HepG2 (cell line): Measurements from ENCODE around the gene NAPG. TPM values are rescaled to one million over a fixed set of nuclear protein-coding genes. Genes with fewer than 3 reads are reported as not detected.

Source experiments
- ATAC-seq: fragments of 200-7000 bp; cut with Tn5 transposase; 3 replicates; pipeline ENCODE4 v1.9.1; 2020; ENCODE audit warnings: mild to moderate bottlenecking, moderate library complexity
- BruUV-seq: library from RNA; stranded (reverse); fragments of 400-500 nt; replicated peaks from 2 replicates; lab custom pipeline; 2021; lab: Mats Ljungman, UMichigan
- CTCF ChIA-PET: fragments of 300-600 bp; formaldehyde crosslinking; extraction: SDS; loops from one replicate; lab custom pipeline; 2021; ENCODE audit warnings: low total read pairs, inconsistent platforms, low intra/inter-chr PET ratio; lab: Yijun Ruan, JAX
- POLR2A ChIA-PET: fragments of 350-600 bp; sonication (Branson Sonifier 250); formaldehyde crosslinking; loops from one replicate; lab custom pipeline; 2020; ENCODE audit warnings: antibody characterized with exemption, inconsistent platforms; lab: Yijun Ruan, JAX
- DNase-seq: peaks from one replicate; pipeline ENCODE4 v3.0.0-alpha.2; 2015; ENCODE audit warnings: low spot score
- FAIRE-seq: peaks from 3 replicates; lab custom pipeline; 2011; peaks lifted over from hg19 to GRCh38; lab: Jason Lieb, UNC
- H2AFZ ChIP-seq: one replicate; pipeline ENCODE4 v1.6.1; 2011; ENCODE audit warnings: low read length, inconsistent platforms
- H3K27ac ChIP-seq: fragments of 300-600 bp; 3 replicates; pipeline ENCODE4 v1.8.0; 2011; ENCODE audit warnings: mixed run types, mild to moderate bottlenecking, mixed read lengths, low read length, inconsistent platforms; ENCODE audit not compliant: insufficient read depth; ENCODE audit errors: extremely low read length
- H3K27me3 ChIP-seq, 2 experiments: fragments of 200-600 bp in 1 of 2; 2 replicates in 1 of 2; 3 replicates in 1 of 2; pipeline versions ENCODE4 v1.6.0 to v1.8.0; 2011; ENCODE audit warnings: low read length in 2 of 2, mild to moderate bottlenecking in 2 of 2, moderate library complexity in 2 of 2, inconsistent platforms in 1 of 2; ENCODE audit not compliant: insufficient read depth in 2 of 2, control insufficient read depth in 1 of 2
- H3K36me3 ChIP-seq, 2 experiments: fragments of 200-600 bp in 1 of 2; replicated peaks in 1 of 2; 2 replicates in 1 of 2; 3 replicates in 1 of 2; pipeline versions ENCODE4 v1.5.1 to v1.8.0; 2011; ENCODE audit warnings: low read length in 2 of 2, inconsistent platforms in 1 of 2; ENCODE audit not compliant: insufficient read depth in 2 of 2, control insufficient read depth in 1 of 2
- H3K4me1 ChIP-seq: 2 replicates; pipeline ENCODE4 v1.5.1; 2012; ENCODE audit warnings: low read length, inconsistent platforms; ENCODE audit not compliant: insufficient read depth
- H3K4me2 ChIP-seq: 2 replicates; pipeline ENCODE4 v1.6.0; 2011; ENCODE audit warnings: low read depth, low read length, inconsistent platforms
- H3K4me3 ChIP-seq, 3 experiments: fragments of 200-600 bp in 1 of 3; sonication (generic), shearing (Covaris generic) in 1 of 3; replicated peaks in 1 of 3; 2 replicates each; pipeline ENCODE4 v1.5.1; 2011 to 2016; ENCODE audit warnings: low read length in 3 of 3, inconsistent platforms in 2 of 3, low read depth in 2 of 3, mild to moderate bottlenecking in 2 of 3, control low read depth in 1 of 3, mixed read lengths in 1 of 3; ENCODE audit not compliant: insufficient read depth in 1 of 3
- H3K79me2 ChIP-seq: one replicate; pipeline ENCODE4 v1.6.1; 2011; ENCODE audit warnings: low read length, inconsistent platforms; ENCODE audit not compliant: insufficient read depth
- H3K9ac ChIP-seq: 2 replicates; pipeline ENCODE4 v1.6.0; 2011; ENCODE audit warnings: mild to moderate bottlenecking, low read depth, low read length, inconsistent platforms; ENCODE audit not compliant: insufficient read depth
- H3K9me3 ChIP-seq: 2 replicates; pipeline ENCODE4 v1.5.1; 2012; ENCODE audit warnings: mild to moderate bottlenecking, low read length
- H4K20me1 ChIP-seq: 2 replicates; pipeline ENCODE4 v1.6.0; 2011; ENCODE audit warnings: inconsistent platforms, mild to moderate bottlenecking, low read length, moderate library complexity; ENCODE audit not compliant: insufficient read depth
- CHD2 ChIP-seq: IDR thresholded peaks from 2 replicates; pipeline ENCODE4 v1.6.1; 2011; ENCODE audit warnings: low read depth, low read length, improper control_type of control experiment
- MEF2D ChIP-seq: sonication (generic); formaldehyde crosslinking; IDR thresholded peaks from 2 replicates; pipeline ENCODE4 v1.5.1; 2020; ENCODE audit warnings: mild to moderate bottlenecking, missing genetic modification reagents
- MZF1 ChIP-seq: sonication (generic); formaldehyde crosslinking; IDR thresholded peaks from 2 replicates; pipeline ENCODE4 v1.8.1; 2023; ENCODE audit warnings: mild to moderate bottlenecking, missing genetic modification reagents, borderline replicate concordance
- NKX3-1 ChIP-seq: sonication (generic); formaldehyde crosslinking; IDR thresholded peaks from 2 replicates; pipeline ENCODE4 v1.5.0; 2020; ENCODE audit warnings: missing genetic modification reagents
- POGZ ChIP-seq: sonication (generic); formaldehyde crosslinking; IDR thresholded peaks from 2 replicates; pipeline ENCODE4 v1.4.0; 2020; ENCODE audit warnings: mild to moderate bottlenecking, missing genetic modification reagents
- SMAD3 ChIP-seq: sonication (generic); formaldehyde crosslinking; IDR thresholded peaks from 2 replicates; pipeline ENCODE4 v1.4.0; 2020; ENCODE audit warnings: missing genetic modification reagents
- ZFP90 ChIP-seq: sonication (generic); formaldehyde crosslinking; IDR thresholded peaks from 2 replicates; pipeline ENCODE4 v1.8.0; 2022; ENCODE audit warnings: missing genetic modification reagents, mild to moderate bottlenecking, inconsistent platforms, borderline replicate concordance
- ZNF331 ChIP-seq: sonication (generic); formaldehyde crosslinking; IDR thresholded peaks from 2 replicates; pipeline ENCODE4 v1.4.0; 2020; ENCODE audit warnings: missing genetic modification reagents
- ZNF33B ChIP-seq: sonication (generic); formaldehyde crosslinking; IDR thresholded peaks from 2 replicates; pipeline ENCODE4 v1.5.1; 2020; ENCODE audit warnings: mild to moderate bottlenecking, missing genetic modification reagents
- ZSCAN20 ChIP-seq: sonication (generic); formaldehyde crosslinking; IDR thresholded peaks from 2 replicates; pipeline ENCODE4 v1.4.0; 2020; ENCODE audit warnings: missing genetic modification reagents, mild to moderate bottlenecking, borderline replicate concordance
- WGBS: methylation state at CpG from one replicate; pipeline ENCODE4 v1.1.6; 2017; ENCODE audit warnings: low lambda C conversion rate; 5-methylcytosine and 5-hydroxymethylcytosine counted together
- in situ Hi-C: cut with HindIII; loops from 2 replicates; pipeline ENCODE4 v1.10.0; 2017; ENCODE audit warnings: low pct_unique_long_range_greater_than_20kb; ENCODE audit not compliant: extremely low pct_ligation_motif_present
- intact Hi-C: fragments of 100-400 bp; cut with micrococcal nuclease; formaldehyde crosslinking; loops from one replicate; pipeline ENCODE4 v1.10.0; 2022; ENCODE audit not compliant: unreplicated experiment
- polyA plus RNA-seq, 8 experiments: library from polyadenylated mRNA; depleted of rRNA in 3 of 8; stranded (reverse) in 7 of 8; unstranded in 1 of 8; fragments of >200 nt; fragmentation: Illumina TruSeq in 4 of 8; extraction: Trizol in 4 of 8; gene quantifications; 2 replicates each; pipeline versions ENCODE4 v1.2.1 to v1.2.3, GENCODE V29; 2011 to 2016; ENCODE audit warnings: low read depth in 4 of 8, missing spikeins in 1 of 8, mixed read lengths in 1 of 8; ENCODE audit not compliant: insufficient read depth in 1 of 8
- total RNA-seq, 5 experiments: library from RNA; depleted of rRNA; stranded (reverse); fragments of >200 nt; fragmentation: Illumina TruSeq; extraction: Trizol; gene quantifications; 2 replicates each; pipeline ENCODE4 v1.2.3, GENCODE V29; 2016; ENCODE audit warnings: low read depth in 1 of 5
- TF ChIP-seq, protein P1 (sequence below): sonication (generic); formaldehyde crosslinking; IDR thresholded peaks from 2 replicates; pipeline ENCODE4 v1.5.1; 2020; ENCODE audit warnings: missing genetic modification reagents, mild to moderate bottlenecking, borderline replicate concordance
- TF ChIP-seq, protein P2 (sequence below): sonication (generic); formaldehyde crosslinking; conservative IDR thresholded peaks from 2 replicates; pipeline ENCODE4 v1.4.0; 2020; ENCODE audit warnings: missing genetic modification reagents
- TF ChIP-seq, protein P3 (sequence below): sonication (generic); formaldehyde crosslinking; conservative IDR thresholded peaks from 2 replicates; pipeline ENCODE4 v1.8.0; 2022; ENCODE audit warnings: missing genetic modification reagents
- TF ChIP-seq, protein P4 (sequence below): sonication (generic); formaldehyde crosslinking; IDR thresholded peaks from 2 replicates; pipeline ENCODE4 v1.8.0; 2022; ENCODE audit warnings: mild to moderate bottlenecking, missing genetic modification reagents, borderline replicate concordance
- TF ChIP-seq, protein P5 (sequence below): sonication (generic); formaldehyde crosslinking; conservative IDR thresholded peaks from 2 replicates; pipeline ENCODE4 v1.4.0; 2020; ENCODE audit warnings: missing genetic modification reagents

Gene NAPG
- total and polyA plus RNA-seq, 2 of the 13 experiments (the other 11 are each of a cell fraction or from before 2014, with no cell fraction given), result 19.8 to 34.4 TPM

DNA sequence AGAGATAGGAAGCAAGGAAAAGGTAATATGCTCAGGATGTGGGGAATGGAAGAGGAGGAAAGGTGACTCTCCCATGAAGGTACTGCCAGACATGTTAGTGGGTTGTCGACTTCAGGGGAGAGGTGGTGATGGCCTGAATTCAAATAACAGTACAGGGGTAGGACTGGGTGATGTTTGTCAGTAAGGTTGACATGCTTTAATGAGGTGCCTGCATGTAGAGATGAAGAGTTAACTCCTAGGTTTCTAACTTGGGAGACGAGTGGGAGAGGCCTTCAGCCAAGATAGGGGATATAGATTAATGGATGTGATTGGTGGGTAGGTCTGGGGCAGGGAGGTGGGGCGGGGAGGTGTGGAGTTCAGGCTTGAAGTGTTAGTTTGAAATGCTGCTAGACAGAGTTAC is 2.6 kb downstream of the NAPG start (continued):
- TF ChIP-seq, protein P1, sequence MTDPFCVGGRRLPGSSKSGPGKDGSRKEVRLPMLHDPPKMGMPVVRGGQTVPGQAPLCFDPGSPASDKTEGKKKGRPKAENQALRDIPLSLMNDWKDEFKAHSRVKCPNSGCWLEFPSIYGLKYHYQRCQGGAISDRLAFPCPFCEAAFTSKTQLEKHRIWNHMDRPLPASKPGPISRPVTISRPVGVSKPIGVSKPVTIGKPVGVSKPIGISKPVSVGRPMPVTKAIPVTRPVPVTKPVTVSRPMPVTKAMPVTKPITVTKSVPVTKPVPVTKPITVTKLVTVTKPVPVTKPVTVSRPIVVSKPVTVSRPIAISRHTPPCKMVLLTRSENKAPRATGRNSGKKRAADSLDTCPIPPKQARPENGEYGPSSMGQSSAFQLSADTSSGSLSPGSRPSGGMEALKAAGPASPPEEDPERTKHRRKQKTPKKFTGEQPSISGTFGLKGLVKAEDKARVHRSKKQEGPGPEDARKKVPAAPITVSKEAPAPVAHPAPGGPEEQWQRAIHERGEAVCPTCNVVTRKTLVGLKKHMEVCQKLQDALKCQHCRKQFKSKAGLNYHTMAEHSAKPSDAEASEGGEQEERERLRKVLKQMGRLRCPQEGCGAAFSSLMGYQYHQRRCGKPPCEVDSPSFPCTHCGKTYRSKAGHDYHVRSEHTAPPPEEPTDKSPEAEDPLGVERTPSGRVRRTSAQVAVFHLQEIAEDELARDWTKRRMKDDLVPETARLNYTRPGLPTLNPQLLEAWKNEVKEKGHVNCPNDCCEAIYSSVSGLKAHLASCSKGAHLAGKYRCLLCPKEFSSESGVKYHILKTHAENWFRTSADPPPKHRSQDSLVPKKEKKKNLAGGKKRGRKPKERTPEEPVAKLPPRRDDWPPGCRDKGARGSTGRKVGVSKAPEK, result no peak
- TF ChIP-seq ZNF33B, result no peak
- no peak for TF ChIP-seq ZNF331 (CRISPR knock-in tag)
- no peak for TF ChIP-seq SMAD3 (CRISPR knock-in tag)
- no peak for TF ChIP-seq CHD2
- TF ChIP-seq, protein P2, sequence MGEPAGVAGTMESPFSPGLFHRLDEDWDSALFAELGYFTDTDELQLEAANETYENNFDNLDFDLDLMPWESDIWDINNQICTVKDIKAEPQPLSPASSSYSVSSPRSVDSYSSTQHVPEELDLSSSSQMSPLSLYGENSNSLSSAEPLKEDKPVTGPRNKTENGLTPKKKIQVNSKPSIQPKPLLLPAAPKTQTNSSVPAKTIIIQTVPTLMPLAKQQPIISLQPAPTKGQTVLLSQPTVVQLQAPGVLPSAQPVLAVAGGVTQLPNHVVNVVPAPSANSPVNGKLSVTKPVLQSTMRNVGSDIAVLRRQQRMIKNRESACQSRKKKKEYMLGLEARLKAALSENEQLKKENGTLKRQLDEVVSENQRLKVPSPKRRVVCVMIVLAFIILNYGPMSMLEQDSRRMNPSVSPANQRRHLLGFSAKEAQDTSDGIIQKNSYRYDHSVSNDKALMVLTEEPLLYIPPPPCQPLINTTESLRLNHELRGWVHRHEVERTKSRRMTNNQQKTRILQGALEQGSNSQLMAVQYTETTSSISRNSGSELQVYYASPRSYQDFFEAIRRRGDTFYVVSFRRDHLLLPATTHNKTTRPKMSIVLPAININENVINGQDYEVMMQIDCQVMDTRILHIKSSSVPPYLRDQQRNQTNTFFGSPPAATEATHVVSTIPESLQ, result no peak

DNA sequence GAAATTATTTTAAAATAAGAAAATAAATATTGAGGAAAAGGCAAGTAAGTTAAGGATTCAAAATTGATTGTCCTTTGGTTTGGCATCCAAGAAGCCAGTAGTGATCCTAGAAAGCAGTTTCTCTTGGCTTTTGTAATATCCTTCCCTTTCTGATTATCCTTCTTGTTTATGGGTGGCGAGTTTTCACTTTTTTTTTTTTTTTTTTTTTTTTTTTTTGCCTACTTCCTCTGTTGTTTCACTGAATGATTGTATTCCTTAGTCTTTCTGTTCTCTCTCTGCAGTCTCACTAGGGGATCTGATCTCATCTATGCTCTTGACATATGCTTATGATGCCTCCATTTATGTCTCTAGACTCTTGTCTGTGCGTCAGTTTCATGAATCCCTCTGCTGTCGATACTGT is 4.2 kb downstream of the NAPG start:
- ATAC-seq (no peak), FAIRE-seq (no peak), DNase-seq (no peak)
- no peak overlapping the region for H2AFZ ChIP-seq
- 93% methylated on average over 3 of the region's 3 CpGs for WGBS
- ChIA-PET POLR2A (no interaction called here), CTCF (no interaction called here)
- H3K4me1 ChIP-seq, result peaks cover 38% of the 10 kb centered on the region
- H3K27ac ChIP-seq, result no peak overlapping the region
- H3K27me3 ChIP-seq, result no peaks in the 10 kb centered on the region; a peak in 1 of 5 replicates
- H3K36me3 ChIP-seq, result peaks cover 0 to 12% of the 10 kb centered on the region in 2 experiments; a peak in 4 of 5 replicates
- intact Hi-C loops (no loop called here), in situ Hi-C loops (no loop called here)
- peaks cover 8% of the 10 kb centered on the region for H4K20me1 ChIP-seq
- no peak overlapping the region for H3K9ac ChIP-seq
- H3K79me2 ChIP-seq, result peaks cover 57% of the 10 kb centered on the region
- no peak overlapping the region; the same call in 1 of the 2 replicates for H3K4me2 ChIP-seq
- no TSS peak for BruUV-seq
- H3K9me3 ChIP-seq, result no peaks in the 10 kb centered on the region
- no peak overlapping the region for H3K4me3 ChIP-seq
- TF ChIP-seq NKX3-1 (CRISPR knock-in tag) (no peak), MZF1 (CRISPR knock-in tag) (no peak), POGZ (CRISPR knock-in tag) (no peak), ZFP90 (CRISPR knock-in tag) (no peak), MEF2D (CRISPR knock-in tag) (no peak), ZSCAN20 (CRISPR knock-in tag) (no peak)
- TF ChIP-seq, protein P3, sequence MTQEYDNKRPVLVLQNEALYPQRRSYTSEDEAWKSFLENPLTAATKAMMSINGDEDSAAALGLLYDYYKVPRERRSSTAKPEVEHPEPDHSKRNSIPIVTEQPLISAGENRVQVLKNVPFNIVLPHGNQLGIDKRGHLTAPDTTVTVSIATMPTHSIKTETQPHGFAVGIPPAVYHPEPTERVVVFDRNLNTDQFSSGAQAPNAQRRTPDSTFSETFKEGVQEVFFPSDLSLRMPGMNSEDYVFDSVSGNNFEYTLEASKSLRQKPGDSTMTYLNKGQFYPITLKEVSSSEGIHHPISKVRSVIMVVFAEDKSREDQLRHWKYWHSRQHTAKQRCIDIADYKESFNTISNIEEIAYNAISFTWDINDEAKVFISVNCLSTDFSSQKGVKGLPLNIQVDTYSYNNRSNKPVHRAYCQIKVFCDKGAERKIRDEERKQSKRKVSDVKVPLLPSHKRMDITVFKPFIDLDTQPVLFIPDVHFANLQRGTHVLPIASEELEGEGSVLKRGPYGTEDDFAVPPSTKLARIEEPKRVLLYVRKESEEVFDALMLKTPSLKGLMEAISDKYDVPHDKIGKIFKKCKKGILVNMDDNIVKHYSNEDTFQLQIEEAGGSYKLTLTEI (CRISPR knock-in tag), result no peak
- TF ChIP-seq, protein P4, sequence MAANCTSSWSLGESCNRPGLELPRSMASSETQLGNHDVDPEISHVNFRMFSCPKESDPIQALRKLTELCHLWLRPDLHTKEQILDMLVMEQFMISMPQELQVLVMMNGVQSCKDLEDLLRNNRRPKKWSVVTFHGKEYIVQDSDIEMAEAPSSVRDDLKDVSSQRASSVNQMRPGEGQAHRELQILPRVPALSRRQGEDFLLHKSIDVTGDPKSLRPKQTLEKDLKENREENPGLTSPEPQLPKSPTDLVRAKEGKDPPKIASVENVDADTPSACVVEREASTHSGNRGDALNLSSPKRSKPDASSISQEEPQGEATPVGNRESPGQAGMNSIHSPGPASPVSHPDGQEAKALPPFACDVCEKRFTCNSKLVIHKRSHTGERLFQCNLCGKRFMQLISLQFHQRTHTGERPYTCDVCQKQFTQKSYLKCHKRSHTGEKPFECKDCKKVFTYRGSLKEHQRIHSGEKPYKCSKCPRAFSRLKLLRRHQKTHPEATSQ (CRISPR knock-in tag), result no peak
- TF ChIP-seq, protein P5, sequence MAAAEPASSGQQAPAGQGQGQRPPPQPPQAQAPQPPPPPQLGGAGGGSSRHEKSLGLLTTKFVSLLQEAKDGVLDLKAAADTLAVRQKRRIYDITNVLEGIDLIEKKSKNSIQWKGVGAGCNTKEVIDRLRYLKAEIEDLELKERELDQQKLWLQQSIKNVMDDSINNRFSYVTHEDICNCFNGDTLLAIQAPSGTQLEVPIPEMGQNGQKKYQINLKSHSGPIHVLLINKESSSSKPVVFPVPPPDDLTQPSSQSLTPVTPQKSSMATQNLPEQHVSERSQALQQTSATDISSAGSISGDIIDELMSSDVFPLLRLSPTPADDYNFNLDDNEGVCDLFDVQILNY (CRISPR knock-in tag), result no peak
